ENCODE measurements around the gene MOB3A. TPM values are rescaled to one million over a fixed set of nuclear protein-coding genes. Genes with fewer than 3 reads are reported as not detected.

Gene MOB3A
- polyA plus RNA-seq, 1 donor (not counting 4 experiments of a cell fraction or from before 2014, with no cell fraction given) = 34.2 TPM

DNA sequence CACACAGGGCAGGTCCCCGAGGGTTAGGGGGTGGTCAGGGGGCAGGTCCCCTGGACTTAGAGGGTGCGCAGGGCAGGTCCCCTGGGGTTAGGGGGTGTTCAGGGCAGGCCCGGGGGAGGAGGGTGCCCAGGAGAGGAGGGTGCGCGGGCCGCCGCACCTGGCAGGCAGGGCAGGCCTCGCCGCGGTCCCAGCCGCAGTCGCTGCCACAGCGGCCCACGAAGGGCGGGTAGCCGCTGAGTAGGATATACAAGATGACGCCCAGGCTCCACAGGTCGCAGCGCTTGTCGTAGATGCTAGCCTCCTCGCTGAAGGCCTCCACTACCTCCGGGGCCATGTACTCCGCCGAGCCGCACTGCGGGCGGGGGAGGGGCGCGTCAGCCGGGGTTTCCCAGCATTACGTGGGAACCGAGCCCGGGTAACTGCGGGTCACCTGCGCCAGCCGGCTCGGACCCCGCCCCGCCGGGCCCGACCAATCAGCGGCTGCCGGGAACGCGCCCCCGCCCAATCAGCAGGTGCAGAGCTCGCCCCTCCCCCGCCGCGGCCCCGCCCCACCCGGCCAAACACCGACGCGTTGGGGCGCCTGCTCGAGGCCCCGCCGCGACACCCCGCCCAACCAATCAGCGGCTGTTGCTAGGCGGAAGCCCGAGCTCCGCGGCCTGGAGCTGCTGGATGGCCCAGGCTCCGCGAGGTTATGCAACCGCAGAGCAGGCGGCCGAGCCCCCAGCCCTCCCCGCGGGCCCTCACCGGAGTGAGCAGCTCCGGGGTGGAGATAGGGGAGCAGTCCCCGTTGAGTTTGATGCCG lies 54.2 kb downstream of the MOB3A start:
- peaks cover 6% of the 10 kb centered on the region for H4K20me1 ChIP-seq (ENCODE audit: control insufficient read depth, extremely low read depth, insufficient read depth, low read length)
- peak overlapping the region; percentile 80 for H3K9ac ChIP-seq (ENCODE audit: control insufficient read depth, extremely low read depth, insufficient read depth, low read length)
- peaks cover 17% of the 10 kb centered on the region for H3K4me1 ChIP-seq (ENCODE audit: control insufficient read depth, extremely low read depth, insufficient read depth, low read length)
- peak overlapping the region; percentile 19 for H2AFZ ChIP-seq (ENCODE audit: control insufficient read depth, low read length)
- H3K79me2 ChIP-seq (ENCODE audit: control insufficient read depth, insufficient read depth, low read length) = peaks cover under 1% of the 10 kb centered on the region
- peak overlapping the region; percentile 88 for H3K27ac ChIP-seq (ENCODE audit: control insufficient read depth, insufficient read depth, low read length)
- H3K27me3 ChIP-seq (ENCODE audit: control insufficient read depth, extremely low read depth, insufficient read depth, low read length) = no peaks in the 10 kb centered on the region
- peaks cover 39 to 54% of the 10 kb centered on the region in 2 experiments for H3K36me3 ChIP-seq (ENCODE audit: control insufficient read depth in 2 of 2, extremely low read depth in 1 of 2, insufficient read depth in 2 of 2, low read length in 2 of 2)
- no peaks in the 10 kb centered on the region for H3K9me1 ChIP-seq (ENCODE audit: control insufficient read depth, extremely low read depth, insufficient read depth, low read length)
- H3K4me2 ChIP-seq (ENCODE audit: control insufficient read depth, extremely low read depth, insufficient read depth, low read depth, low read length) = peak overlapping the region; percentile 67
- no peaks in the 10 kb centered on the region for H3K9me3 ChIP-seq (ENCODE audit: control insufficient read depth, low read depth, low read length)
- FAIRE-seq (no peak), DNase-seq (ENCODE audit: low read depth, low spot score) (no peak)
- dilution Hi-C loops (cut with MboI; ENCODE audit: extremely low pct_ligation_motif_present, low sequenced_read_pairs) = no loop called here
- peak overlapping the region; percentile 31 to 51 (median 43) for H3K4me3 ChIP-seq (ENCODE audit: control insufficient read depth in 2 of 3, extremely low read depth in 1 of 3, insufficient read depth in 2 of 3, low read depth in 1 of 3, low read length in 3 of 3)
- TF ChIP-seq, protein P1, sequence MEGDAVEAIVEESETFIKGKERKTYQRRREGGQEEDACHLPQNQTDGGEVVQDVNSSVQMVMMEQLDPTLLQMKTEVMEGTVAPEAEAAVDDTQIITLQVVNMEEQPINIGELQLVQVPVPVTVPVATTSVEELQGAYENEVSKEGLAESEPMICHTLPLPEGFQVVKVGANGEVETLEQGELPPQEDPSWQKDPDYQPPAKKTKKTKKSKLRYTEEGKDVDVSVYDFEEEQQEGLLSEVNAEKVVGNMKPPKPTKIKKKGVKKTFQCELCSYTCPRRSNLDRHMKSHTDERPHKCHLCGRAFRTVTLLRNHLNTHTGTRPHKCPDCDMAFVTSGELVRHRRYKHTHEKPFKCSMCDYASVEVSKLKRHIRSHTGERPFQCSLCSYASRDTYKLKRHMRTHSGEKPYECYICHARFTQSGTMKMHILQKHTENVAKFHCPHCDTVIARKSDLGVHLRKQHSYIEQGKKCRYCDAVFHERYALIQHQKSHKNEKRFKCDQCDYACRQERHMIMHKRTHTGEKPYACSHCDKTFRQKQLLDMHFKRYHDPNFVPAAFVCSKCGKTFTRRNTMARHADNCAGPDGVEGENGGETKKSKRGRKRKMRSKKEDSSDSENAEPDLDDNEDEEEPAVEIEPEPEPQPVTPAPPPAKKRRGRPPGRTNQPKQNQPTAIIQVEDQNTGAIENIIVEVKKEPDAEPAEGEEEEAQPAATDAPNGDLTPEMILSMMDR (optimal IDR thresholded peaks at IDR 0.05 in 1 of 3, IDR thresholded peaks at IDR 0.05 in 1 of 3, conservative IDR thresholded peaks at IDR 0.05 in 1 of 3; ENCODE audit: extremely low read depth in 1 of 3, insufficient read depth in 2 of 3, low read length in 3 of 3) = no peak
- no peak for TF ChIP-seq EZH2 (IDR thresholded peaks at IDR 0.05; ENCODE audit: low read length)

- Histone ChIP-seq H3K9ac (ENCODE audit: control insufficient read depth, extremely low read depth, insufficient read depth, low read length) (peak overlapping the region; percentile 80), H3K36me3 (ENCODE audit: control insufficient read depth in 2 of 2, extremely low read depth in 1 of 2, insufficient read depth in 2 of 2, low read length in 2 of 2) (peaks cover 35 to 49% of the 10 kb centered on the region in 2 experiments), H3K4me1 (ENCODE audit: control insufficient read depth, extremely low read depth, insufficient read depth, low read length) (peaks cover 17% of the 10 kb centered on the region), H3K4me3 (ENCODE audit: control insufficient read depth in 2 of 3, extremely low read depth in 1 of 3, insufficient read depth in 2 of 3, low read depth in 1 of 3, low read length in 3 of 3) (peak overlapping the region in 2 of 3 experiments; percentile 31 to 43), H2AFZ (ENCODE audit: control insufficient read depth, low read length) (no peak overlapping the region), H3K27ac (ENCODE audit: control insufficient read depth, insufficient read depth, low read length) (peak overlapping the region; percentile 88), H3K4me2 (ENCODE audit: control insufficient read depth, extremely low read depth, insufficient read depth, low read depth, low read length) (peak overlapping the region; percentile 67), H3K27me3 (ENCODE audit: control insufficient read depth, extremely low read depth, insufficient read depth, low read length) (no peaks in the 10 kb centered on the region), H4K20me1 (ENCODE audit: control insufficient read depth, extremely low read depth, insufficient read depth, low read length) (peaks cover 6% of the 10 kb centered on the region), H3K9me3 (ENCODE audit: control insufficient read depth, low read depth, low read length) (no peaks in the 10 kb centered on the region), H3K9me1 (ENCODE audit: control insufficient read depth, extremely low read depth, insufficient read depth, low read length) (no peaks in the 10 kb centered on the region), H3K79me2 (ENCODE audit: control insufficient read depth, insufficient read depth, low read length) (no peaks in the 10 kb centered on the region)
- FAIRE-seq = no peak
- dilution Hi-C loops (cut with MboI; ENCODE audit: extremely low pct_ligation_motif_present, low sequenced_read_pairs) = no loop called here
- TF ChIP-seq, protein P1 (optimal IDR thresholded peaks at IDR 0.05 in 1 of 3, IDR thresholded peaks at IDR 0.05 in 1 of 3, conservative IDR thresholded peaks at IDR 0.05 in 1 of 3; ENCODE audit: extremely low read depth in 1 of 3, insufficient read depth in 2 of 3, low read length in 3 of 3) = no peak
- TF ChIP-seq EZH2 (IDR thresholded peaks at IDR 0.05; ENCODE audit: low read length) = no peak
- no peak for DNase-seq (ENCODE audit: low read depth, low spot score)
Measured at GRCh38 chr19:2041433-2041682, 54.8 kb downstream of the MOB3A start.
